NT2/D1 (cell line): ENCODE data around the gene CWC15.

Experiments
- SUZ12 ChIP-seq: IDR thresholded peaks from 2 replicates; pipeline ENCODE4 v1.6.1; 2011; ENCODE audit not compliant: insufficient read length, insufficient read depth; ENCODE audit errors: extremely low read depth
- YY1 ChIP-seq: IDR thresholded peaks from 2 replicates; pipeline ENCODE4 v1.6.1; 2011; ENCODE audit not compliant: insufficient read length, insufficient read depth
- ZNF274 ChIP-seq: IDR thresholded peaks from 2 replicates; pipeline ENCODE4 v1.6.1; 2011; ENCODE audit warnings: mild to moderate bottlenecking, low read depth, low read length

DNA sequence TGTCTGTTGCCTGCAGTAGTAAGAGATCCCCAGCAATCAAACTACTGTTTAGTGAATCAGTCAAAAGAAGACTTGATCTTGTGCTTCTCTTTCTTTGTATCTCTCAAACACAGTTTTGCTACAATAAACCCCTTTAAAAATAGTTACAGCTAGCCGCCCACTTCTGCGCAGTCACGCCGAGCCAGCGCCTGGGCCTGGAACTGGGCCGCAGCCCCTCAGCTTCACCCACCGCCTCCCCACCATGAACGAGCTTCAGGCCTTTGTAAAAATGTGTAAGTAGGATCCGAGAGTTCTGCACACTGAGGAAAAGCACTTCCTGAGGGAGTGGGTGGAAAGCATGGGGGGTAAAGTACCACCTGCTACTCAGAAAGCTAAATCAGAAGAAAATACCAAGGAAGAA, 60.5 kb downstream of the CWC15 start:
- no peak for TF ChIP-seq ZNF274
- TF ChIP-seq YY1, result no peak
- no peak for TF ChIP-seq SUZ12
